Peyer's patch (tissue), 4 donors: ENCODE results near the gene LMAN2L.

Source experiments
- CTCF ChIP-seq, 6 experiments: fragments of 450-650 bp in 4 of 6; fragments of 200-600 bp in 2 of 6; sonication (generic) in 1 of 6; IDR thresholded peaks; one replicate each; pipeline ENCODE4 v1.5.1; 2017 to 2019; ENCODE audit warnings: antibody characterized with exemption in 6 of 6, mild to moderate bottlenecking in 3 of 6, moderate library complexity in 1 of 6
- POLR2A ChIP-seq, 2 donors: fragments of 450-650 bp; IDR thresholded peaks; one replicate each; pipeline ENCODE4 v1.5.1; 2017; ENCODE audit warnings: antibody characterized with exemption in 2 of 2, mild to moderate bottlenecking in 2 of 2, moderate library complexity in 2 of 2

- TF ChIP-seq CTCF (IDR thresholded peaks at IDR 0.05) (no peak), POLR2A (IDR thresholded peaks at IDR 0.05) (no peak)
Measured at GRCh38 chr2:96688649-96689430, 51.0 kb downstream of the LMAN2L start.
